ENCODE measurements around the gene NEB. TPM values are rescaled to one million over a fixed set of nuclear protein-coding genes. Genes with fewer than 3 reads are reported as not detected.

NEB gene
- total and polyA plus RNA-seq, 2 donors (not counting 1 experiment from before 2014, with no cell fraction given), result 3.6 to 4.6 TPM

DNA sequence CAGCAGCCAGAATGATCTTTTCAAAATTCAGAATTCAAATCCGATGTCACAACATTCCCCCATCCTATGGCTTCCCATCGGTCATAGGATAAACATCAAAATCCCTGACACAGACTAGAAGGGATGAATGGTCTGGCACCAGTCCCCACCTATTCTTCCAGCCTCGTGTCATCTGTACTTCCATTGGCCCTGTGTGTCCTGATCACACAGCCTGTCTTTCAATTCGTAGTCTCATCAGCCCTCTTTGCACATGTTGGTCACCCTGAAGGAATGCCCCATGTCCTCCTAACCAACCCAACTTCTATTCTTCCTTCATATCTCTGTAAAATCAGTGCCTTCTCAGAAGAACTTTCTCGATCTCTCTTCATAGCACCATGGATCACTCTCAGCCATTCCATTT is 157.2 kb downstream of the NEB start:
- ChIA-PET POLR2A (no interaction called here), CTCF (interaction anchor here (0.8 kb wide), 1 partner anchor 1952 kb away, joined by 3 read pairs; no protein-coding TSS in a partner anchor)
- H3K4me3 ChIP-seq (ENCODE audit: control extremely low read depth in 1 of 5, extremely low read depth in 1 of 5, insufficient read depth in 1 of 5, low read depth in 2 of 5, low read length in 4 of 5), result no peak overlapping the region
- no peaks in the 10 kb centered on the region for H3K4me1 Mint-ChIP-seq
- no peak for DNase-seq
- no peak overlapping the region for H3K27ac ChIP-seq (ENCODE audit: low read length in 2 of 2)
- no peaks in the 10 kb centered on the region for H3K9me3 Mint-ChIP-seq (ENCODE audit: insufficient read depth)
- no peaks in the 10 kb centered on the region for H3K79me2 ChIP-seq (ENCODE audit: control insufficient read depth, insufficient read depth, low read length)
- TF ChIP-seq, protein P1, sequence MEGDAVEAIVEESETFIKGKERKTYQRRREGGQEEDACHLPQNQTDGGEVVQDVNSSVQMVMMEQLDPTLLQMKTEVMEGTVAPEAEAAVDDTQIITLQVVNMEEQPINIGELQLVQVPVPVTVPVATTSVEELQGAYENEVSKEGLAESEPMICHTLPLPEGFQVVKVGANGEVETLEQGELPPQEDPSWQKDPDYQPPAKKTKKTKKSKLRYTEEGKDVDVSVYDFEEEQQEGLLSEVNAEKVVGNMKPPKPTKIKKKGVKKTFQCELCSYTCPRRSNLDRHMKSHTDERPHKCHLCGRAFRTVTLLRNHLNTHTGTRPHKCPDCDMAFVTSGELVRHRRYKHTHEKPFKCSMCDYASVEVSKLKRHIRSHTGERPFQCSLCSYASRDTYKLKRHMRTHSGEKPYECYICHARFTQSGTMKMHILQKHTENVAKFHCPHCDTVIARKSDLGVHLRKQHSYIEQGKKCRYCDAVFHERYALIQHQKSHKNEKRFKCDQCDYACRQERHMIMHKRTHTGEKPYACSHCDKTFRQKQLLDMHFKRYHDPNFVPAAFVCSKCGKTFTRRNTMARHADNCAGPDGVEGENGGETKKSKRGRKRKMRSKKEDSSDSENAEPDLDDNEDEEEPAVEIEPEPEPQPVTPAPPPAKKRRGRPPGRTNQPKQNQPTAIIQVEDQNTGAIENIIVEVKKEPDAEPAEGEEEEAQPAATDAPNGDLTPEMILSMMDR (IDR thresholded peaks at IDR 0.05), result no peak
- no peak for TF ChIP-seq EZH2 (IDR thresholded peaks at IDR 0.05; ENCODE audit: borderline replicate concordance, insufficient read depth, low read depth, low read length, poor library complexity, severe bottlenecking)
- H2AFZ ChIP-seq (ENCODE audit: insufficient read depth, low read depth, low read length, poor library complexity, severe bottlenecking), result no peak overlapping the region
- H3K4me3 Mint-ChIP-seq, result no peak overlapping the region
- H3K27me3 Mint-ChIP-seq, result no peaks in the 10 kb centered on the region
- no peaks in the 10 kb centered on the region for H3K9me3 ChIP-seq (ENCODE audit: control extremely low read depth in 1 of 3, control insufficient read depth in 2 of 3, insufficient read depth in 1 of 3, low read length in 2 of 3)
- no peaks in the 10 kb centered on the region for H3K27me3 ChIP-seq (replicated peaks in 1 of 4; ENCODE audit: control extremely low read depth in 1 of 4, control insufficient read depth in 3 of 4, insufficient read depth in 4 of 4, low read length in 3 of 4)
- no peak for ATAC-seq (ENCODE audit: low read depth)
- no peak overlapping the region for H3K9ac ChIP-seq (ENCODE audit: low read length)
- H3K27ac Mint-ChIP-seq, result no peak overlapping the region
- intact Hi-C loops (cut with micrococcal nuclease), result no loop called here
- H3K4me1 ChIP-seq (ENCODE audit: control insufficient read depth in 2 of 2, insufficient read depth in 2 of 2, low read length in 2 of 2), result no peaks in the 10 kb centered on the region
- H4K20me1 ChIP-seq (ENCODE audit: control insufficient read depth, insufficient read depth, low read length, poor library complexity, severe bottlenecking), result no peaks in the 10 kb centered on the region
- WGBS (ENCODE audit: insufficient coverage), result 95% methylated on average over 5 of the region's 5 CpGs
- no peak overlapping the region for H3K4me2 ChIP-seq (replicated peaks; ENCODE audit: low read depth, low read length, poor library complexity, severe bottlenecking)
- no peaks in the 10 kb centered on the region for H3K36me3 ChIP-seq (replicated peaks in 1 of 2; ENCODE audit: control extremely low read depth in 1 of 2, control insufficient read depth in 1 of 2, extremely low read depth in 1 of 2, insufficient read depth in 2 of 2, low read length in 1 of 2)

DNA sequence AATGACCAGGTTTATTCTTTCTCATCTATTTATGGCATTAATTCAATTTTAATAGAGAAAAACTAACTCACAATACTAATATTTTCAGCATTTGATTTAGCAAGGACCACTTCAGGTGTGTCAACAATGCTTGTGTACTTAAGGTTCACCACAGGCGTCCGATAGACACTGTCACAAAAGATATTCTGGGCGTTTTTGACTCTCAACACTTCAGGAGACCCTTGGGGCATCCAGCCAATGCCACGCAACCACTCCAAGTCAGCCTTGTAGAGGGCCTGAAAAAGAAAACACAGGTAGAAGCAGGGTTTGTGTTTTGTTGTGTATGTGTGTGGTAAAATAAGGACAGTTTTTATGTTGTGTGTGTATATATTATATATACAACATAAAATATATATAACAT is 158.2 kb downstream of the NEB start:
- no peak overlapping the region for H3K9ac ChIP-seq (ENCODE audit: low read length)
- intact Hi-C loops (cut with micrococcal nuclease), result no loop called here
- Mint-ChIP-seq H3K27me3 (no peaks in the 10 kb centered on the region), H3K4me1 (no peaks in the 10 kb centered on the region), H3K27ac (no peak overlapping the region), H3K4me3 (no peak overlapping the region), H3K9me3 (ENCODE audit: insufficient read depth) (no peaks in the 10 kb centered on the region)
- H3K9me3 ChIP-seq (ENCODE audit: control extremely low read depth in 1 of 3, control insufficient read depth in 2 of 3, insufficient read depth in 1 of 3, low read length in 2 of 3), result no peaks in the 10 kb centered on the region
- H3K79me2 ChIP-seq (ENCODE audit: control insufficient read depth, insufficient read depth, low read length), result no peaks in the 10 kb centered on the region
- POLR2A ChIA-PET, result no interaction called here
- no peak for DNase-seq
- H2AFZ ChIP-seq (ENCODE audit: insufficient read depth, low read depth, low read length, poor library complexity, severe bottlenecking), result no peak overlapping the region
- H3K27me3 ChIP-seq (replicated peaks in 1 of 4; ENCODE audit: control extremely low read depth in 1 of 4, control insufficient read depth in 3 of 4, insufficient read depth in 4 of 4, low read length in 3 of 4), result no peaks in the 10 kb centered on the region
- CTCF ChIA-PET, result no interaction called here
- 86% methylated on average over 3 of the region's 4 CpGs for WGBS (ENCODE audit: insufficient coverage)
- ATAC-seq (ENCODE audit: low read depth), result no peak
- no peak overlapping the region for H3K4me3 ChIP-seq (ENCODE audit: control extremely low read depth in 1 of 5, extremely low read depth in 1 of 5, insufficient read depth in 1 of 5, low read depth in 2 of 5, low read length in 4 of 5)
- no peaks in the 10 kb centered on the region for H3K4me1 ChIP-seq (ENCODE audit: control insufficient read depth in 2 of 2, insufficient read depth in 2 of 2, low read length in 2 of 2)
- no peaks in the 10 kb centered on the region for H4K20me1 ChIP-seq (ENCODE audit: control insufficient read depth, insufficient read depth, low read length, poor library complexity, severe bottlenecking)
- no peak for TF ChIP-seq EZH2 (IDR thresholded peaks at IDR 0.05; ENCODE audit: borderline replicate concordance, insufficient read depth, low read depth, low read length, poor library complexity, severe bottlenecking)
- TF ChIP-seq, protein P1 (IDR thresholded peaks at IDR 0.05), result no peak
- no peak overlapping the region for H3K27ac ChIP-seq (ENCODE audit: low read length in 2 of 2)
- no peak overlapping the region for H3K4me2 ChIP-seq (replicated peaks; ENCODE audit: low read depth, low read length, poor library complexity, severe bottlenecking)
- H3K36me3 ChIP-seq (replicated peaks in 1 of 2; ENCODE audit: control extremely low read depth in 1 of 2, control insufficient read depth in 1 of 2, extremely low read depth in 1 of 2, insufficient read depth in 2 of 2, low read length in 1 of 2), result no peaks in the 10 kb centered on the region
